SK-N-SH treated with all-trans-retinoic acid at 6 μM for 48 hours (cell line): ENCODE data around the gene TMEM167B.

ENCODE experiments used
- ATAC-seq: fragments of 200-7000 bp; cut with Tn5 transposase; 3 replicates; pipeline ENCODE4 v1.9.1; 2020; ENCODE audit warnings: mild to moderate bottlenecking, moderate library complexity
- ARNTL ChIP-seq: fragments of 450-650 bp; formaldehyde crosslinking; IDR thresholded peaks from 2 replicates; pipeline ENCODE4 v1.5.0; 2020; ENCODE audit warnings: low read depth, mild to moderate bottlenecking, moderate library complexity, borderline replicate concordance
- CSDC2 ChIP-seq: fragments of 250-450 bp; sonication (Bioruptor Pico); IDR thresholded peaks from 2 replicates; pipeline ENCODE4 v1.5.0; 2020; ENCODE audit warnings: mild to moderate bottlenecking, moderate library complexity
- ESRRG ChIP-seq: fragments of 250-450 bp; sonication (Bioruptor Pico); IDR thresholded peaks from 2 replicates; pipeline ENCODE4 v1.6.1; 2021; ENCODE audit warnings: mild to moderate bottlenecking
- SNAI2 ChIP-seq: fragments of 250-450 bp; sonication (Bioruptor Pico); IDR thresholded peaks from 2 replicates; pipeline ENCODE4 v1.5.0; 2020; ENCODE audit warnings: mild to moderate bottlenecking, moderate library complexity
- TCF4 ChIP-seq: fragments of 250-450 bp; sonication (Bioruptor Pico); IDR thresholded peaks from 2 replicates; pipeline ENCODE4 v1.8.0; 2021; ENCODE audit warnings: mild to moderate bottlenecking, moderate library complexity, borderline replicate concordance
- TOX ChIP-seq: fragments of 250-450 bp; sonication (Bioruptor Pico); IDR thresholded peaks from 2 replicates; pipeline ENCODE4 v1.8.0; 2021; ENCODE audit warnings: mild to moderate bottlenecking, moderate library complexity, borderline replicate concordance
- ZC3H10 ChIP-seq: fragments of 250-450 bp; sonication (Bioruptor Pico); IDR thresholded peaks from 2 replicates; pipeline ENCODE4 v1.5.1; 2021; ENCODE audit warnings: mild to moderate bottlenecking, moderate library complexity
- ZFP3 ChIP-seq: fragments of 250-450 bp; sonication (Bioruptor Pico); IDR thresholded peaks from 2 replicates; pipeline ENCODE4 v1.5.0; 2020; ENCODE audit warnings: mild to moderate bottlenecking, moderate library complexity
- ZFP30 ChIP-seq: fragments of 450-650 bp; formaldehyde crosslinking; IDR thresholded peaks from 2 replicates; pipeline ENCODE4 v1.5.0; 2022; ENCODE audit warnings: mild to moderate bottlenecking, moderate library complexity
- ZNF565 ChIP-seq: fragments of 450-650 bp; formaldehyde crosslinking; conservative IDR thresholded peaks from 2 replicates; pipeline ENCODE4 v1.5.0; 2020; ENCODE audit warnings: low read depth, mild to moderate bottlenecking, moderate library complexity
- ZNF70 ChIP-seq: fragments of 450-650 bp; formaldehyde crosslinking; IDR thresholded peaks from 2 replicates; pipeline ENCODE4 v1.5.0; 2020; ENCODE audit warnings: mild to moderate bottlenecking, moderate library complexity
- ZNF8 ChIP-seq: fragments of 450-650 bp; formaldehyde crosslinking; IDR thresholded peaks from 2 replicates; pipeline ENCODE4 v1.5.0; 2020; ENCODE audit warnings: mild to moderate bottlenecking, moderate library complexity
- TF ChIP-seq, protein P1 (sequence below): fragments of 250-450 bp; sonication (Bioruptor Pico); IDR thresholded peaks from 2 replicates; pipeline ENCODE4 v1.5.1; 2020; ENCODE audit warnings: low read depth, mild to moderate bottlenecking, moderate library complexity
- TF ChIP-seq, protein P2 (sequence below): fragments of 250-450 bp; sonication (Bioruptor Pico); IDR thresholded peaks from 2 replicates; pipeline ENCODE4 v1.5.0; 2020; ENCODE audit warnings: mild to moderate bottlenecking, moderate library complexity
- TF ChIP-seq, protein P3 (sequence below): fragments of 250-450 bp; sonication (Bioruptor Pico); IDR thresholded peaks from 2 replicates; pipeline ENCODE4 v1.8.0; 2020; ENCODE audit warnings: mild to moderate bottlenecking, moderate library complexity, borderline replicate concordance
- TF ChIP-seq, protein P4 (sequence below): fragments of 250-450 bp; sonication (Bioruptor Pico); IDR thresholded peaks from 2 replicates; pipeline ENCODE4 v1.8.0; 2021; ENCODE audit warnings: low read depth, mild to moderate bottlenecking, moderate library complexity, borderline replicate concordance

The TMEM167B gene

DNA sequence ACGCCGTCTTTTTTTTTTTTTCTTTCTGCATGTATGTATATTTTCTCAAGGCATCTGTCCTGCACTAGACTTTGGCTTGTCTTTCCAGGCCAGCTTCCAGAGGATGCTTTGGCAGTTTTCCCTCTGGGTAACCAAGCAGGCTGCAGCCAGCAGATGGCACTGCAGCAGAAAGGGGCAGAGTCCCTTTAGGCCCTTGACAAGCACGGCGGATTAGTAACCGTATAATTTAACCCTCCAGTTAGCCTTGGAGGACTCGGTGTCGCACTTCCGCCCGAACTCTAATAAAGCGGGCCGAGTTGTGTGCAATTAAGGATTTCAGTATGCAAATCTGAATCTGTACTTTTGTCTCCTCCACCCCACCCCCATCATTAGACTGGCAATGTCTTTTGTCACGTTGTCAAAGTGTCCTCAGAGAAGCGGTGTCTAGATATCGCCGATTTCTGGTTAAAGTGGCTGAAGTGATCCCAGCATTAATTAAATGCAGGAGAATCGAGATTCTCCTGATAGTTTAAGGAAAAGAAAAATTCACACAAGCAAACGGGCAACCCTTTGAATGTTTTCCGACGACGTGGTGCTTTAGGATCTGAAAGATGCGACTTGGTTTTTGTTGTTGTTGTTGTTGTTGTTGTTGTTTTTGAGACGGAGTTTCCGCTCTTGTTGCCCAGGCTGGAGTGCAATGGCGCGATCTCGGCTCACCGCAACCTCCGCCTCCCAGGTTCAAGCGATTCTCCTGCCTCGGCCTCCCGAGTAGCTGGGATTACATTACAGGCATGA, 1.1 kb upstream of the TMEM167B start:
- ATAC-seq, result no peak
- no peak for TF ChIP-seq ESRRG (CRISPR knock-in tag)

DNA sequence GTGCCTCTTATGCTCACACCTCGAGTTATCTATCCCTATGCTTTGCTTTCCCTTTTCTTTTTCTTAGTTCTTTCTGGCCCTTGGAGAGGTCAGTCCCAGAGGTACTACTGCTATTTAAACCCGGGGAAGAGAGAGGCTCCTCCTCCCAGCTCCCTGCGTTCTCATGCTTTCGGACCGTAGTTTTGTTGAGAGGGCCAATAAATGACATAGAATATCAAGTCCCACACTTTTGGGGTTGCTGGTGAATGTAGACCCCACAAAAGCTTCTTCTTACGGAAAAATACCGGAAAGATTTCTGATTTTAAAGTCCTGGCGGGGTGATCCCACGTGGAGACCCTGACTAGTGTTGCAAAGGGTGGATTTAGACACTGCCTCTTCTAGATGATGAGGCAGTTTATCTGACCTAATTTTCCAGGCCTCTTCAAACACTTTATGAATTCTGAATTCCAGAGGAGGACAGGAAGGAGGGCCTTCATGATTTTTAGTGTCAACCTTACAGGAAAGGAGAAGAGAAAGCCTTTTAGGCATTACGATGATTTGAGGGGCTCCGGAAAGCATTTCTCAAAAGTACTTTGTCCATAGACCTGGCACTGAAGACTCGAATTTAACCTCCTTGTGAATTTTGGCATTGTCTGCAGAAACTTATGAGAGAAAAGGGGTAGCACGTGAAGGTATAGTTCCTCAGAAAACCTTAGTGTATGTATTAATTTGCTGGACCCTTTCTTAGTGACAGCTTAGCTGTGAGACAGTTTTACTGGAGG, 694 bp downstream of the TMEM167B start:
- ATAC-seq, result peak; percentile 90
- TF ChIP-seq TOX (CRISPR knock-in tag), result no peak
- no peak for TF ChIP-seq ZFP30 (CRISPR knock-in tag)
- no peak for TF ChIP-seq ZC3H10
- TF ChIP-seq, protein P1, sequence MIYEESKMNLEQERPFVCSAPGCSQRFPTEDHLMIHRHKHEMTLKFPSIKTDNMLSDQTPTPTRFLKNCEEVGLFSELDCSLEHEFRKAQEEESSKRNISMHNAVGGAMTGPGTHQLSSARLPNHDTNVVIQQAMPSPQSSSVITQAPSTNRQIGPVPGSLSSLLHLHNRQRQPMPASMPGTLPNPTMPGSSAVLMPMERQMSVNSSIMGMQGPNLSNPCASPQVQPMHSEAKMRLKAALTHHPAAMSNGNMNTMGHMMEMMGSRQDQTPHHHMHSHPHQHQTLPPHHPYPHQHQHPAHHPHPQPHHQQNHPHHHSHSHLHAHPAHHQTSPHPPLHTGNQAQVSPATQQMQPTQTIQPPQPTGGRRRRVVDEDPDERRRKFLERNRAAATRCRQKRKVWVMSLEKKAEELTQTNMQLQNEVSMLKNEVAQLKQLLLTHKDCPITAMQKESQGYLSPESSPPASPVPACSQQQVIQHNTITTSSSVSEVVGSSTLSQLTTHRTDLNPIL (CRISPR knock-in tag), result no peak
- no peak for TF ChIP-seq ARNTL (CRISPR knock-in tag)
- TF ChIP-seq ZNF8 (CRISPR knock-in tag), result no peak

DNA sequence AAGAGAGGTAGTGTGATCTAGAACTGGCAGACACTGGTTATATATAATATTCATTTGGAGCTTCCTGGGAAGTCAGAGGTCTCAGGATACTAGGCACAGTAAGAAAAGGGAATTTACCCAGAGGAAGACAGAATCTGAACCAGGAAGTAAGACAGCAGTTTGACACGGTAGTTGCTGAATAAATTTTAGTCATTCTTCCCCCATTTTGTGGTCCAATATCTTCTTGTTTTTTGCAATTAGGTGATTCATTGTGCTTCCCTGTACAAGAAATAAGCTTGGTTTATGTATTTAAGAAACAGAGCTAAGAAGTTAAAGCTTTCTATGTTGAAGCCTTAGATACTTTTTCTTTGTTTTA, 1.3 kb downstream of the TMEM167B start:
- ATAC-seq, result no peak
- TF ChIP-seq ESRRG (CRISPR knock-in tag), result no peak
- TF ChIP-seq ZFP3 (CRISPR knock-in tag), result no peak
- no peak for TF ChIP-seq ZNF565 (CRISPR knock-in tag)
- TF ChIP-seq, protein P2, sequence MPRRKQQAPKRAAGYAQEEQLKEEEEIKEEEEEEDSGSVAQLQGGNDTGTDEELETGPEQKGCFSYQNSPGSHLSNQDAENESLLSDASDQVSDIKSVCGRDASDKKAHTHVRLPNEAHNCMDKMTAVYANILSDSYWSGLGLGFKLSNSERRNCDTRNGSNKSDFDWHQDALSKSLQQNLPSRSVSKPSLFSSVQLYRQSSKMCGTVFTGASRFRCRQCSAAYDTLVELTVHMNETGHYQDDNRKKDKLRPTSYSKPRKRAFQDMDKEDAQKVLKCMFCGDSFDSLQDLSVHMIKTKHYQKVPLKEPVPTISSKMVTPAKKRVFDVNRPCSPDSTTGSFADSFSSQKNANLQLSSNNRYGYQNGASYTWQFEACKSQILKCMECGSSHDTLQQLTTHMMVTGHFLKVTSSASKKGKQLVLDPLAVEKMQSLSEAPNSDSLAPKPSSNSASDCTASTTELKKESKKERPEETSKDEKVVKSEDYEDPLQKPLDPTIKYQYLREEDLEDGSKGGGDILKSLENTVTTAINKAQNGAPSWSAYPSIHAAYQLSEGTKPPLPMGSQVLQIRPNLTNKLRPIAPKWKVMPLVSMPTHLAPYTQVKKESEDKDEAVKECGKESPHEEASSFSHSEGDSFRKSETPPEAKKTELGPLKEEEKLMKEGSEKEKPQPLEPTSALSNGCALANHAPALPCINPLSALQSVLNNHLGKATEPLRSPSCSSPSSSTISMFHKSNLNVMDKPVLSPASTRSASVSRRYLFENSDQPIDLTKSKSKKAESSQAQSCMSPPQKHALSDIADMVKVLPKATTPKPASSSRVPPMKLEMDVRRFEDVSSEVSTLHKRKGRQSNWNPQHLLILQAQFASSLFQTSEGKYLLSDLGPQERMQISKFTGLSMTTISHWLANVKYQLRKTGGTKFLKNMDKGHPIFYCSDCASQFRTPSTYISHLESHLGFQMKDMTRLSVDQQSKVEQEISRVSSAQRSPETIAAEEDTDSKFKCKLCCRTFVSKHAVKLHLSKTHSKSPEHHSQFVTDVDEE, result no peak
- TF ChIP-seq TCF4 (CRISPR knock-in tag), result no peak
- TF ChIP-seq TOX (CRISPR knock-in tag), result no peak
- no peak for TF ChIP-seq ARNTL (CRISPR knock-in tag)
- TF ChIP-seq, protein P3, sequence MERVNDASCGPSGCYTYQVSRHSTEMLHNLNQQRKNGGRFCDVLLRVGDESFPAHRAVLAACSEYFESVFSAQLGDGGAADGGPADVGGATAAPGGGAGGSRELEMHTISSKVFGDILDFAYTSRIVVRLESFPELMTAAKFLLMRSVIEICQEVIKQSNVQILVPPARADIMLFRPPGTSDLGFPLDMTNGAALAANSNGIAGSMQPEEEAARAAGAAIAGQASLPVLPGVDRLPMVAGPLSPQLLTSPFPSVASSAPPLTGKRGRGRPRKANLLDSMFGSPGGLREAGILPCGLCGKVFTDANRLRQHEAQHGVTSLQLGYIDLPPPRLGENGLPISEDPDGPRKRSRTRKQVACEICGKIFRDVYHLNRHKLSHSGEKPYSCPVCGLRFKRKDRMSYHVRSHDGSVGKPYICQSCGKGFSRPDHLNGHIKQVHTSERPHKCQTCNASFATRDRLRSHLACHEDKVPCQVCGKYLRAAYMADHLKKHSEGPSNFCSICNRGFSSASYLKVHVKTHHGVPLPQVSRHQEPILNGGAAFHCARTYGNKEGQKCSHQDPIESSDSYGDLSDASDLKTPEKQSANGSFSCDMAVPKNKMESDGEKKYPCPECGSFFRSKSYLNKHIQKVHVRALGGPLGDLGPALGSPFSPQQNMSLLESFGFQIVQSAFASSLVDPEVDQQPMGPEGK (CRISPR knock-in tag), result no peak
- TF ChIP-seq SNAI2, result no peak
- TF ChIP-seq ZFP30 (CRISPR knock-in tag), result no peak
- no peak for TF ChIP-seq CSDC2 (CRISPR knock-in tag)
- TF ChIP-seq, protein P4, sequence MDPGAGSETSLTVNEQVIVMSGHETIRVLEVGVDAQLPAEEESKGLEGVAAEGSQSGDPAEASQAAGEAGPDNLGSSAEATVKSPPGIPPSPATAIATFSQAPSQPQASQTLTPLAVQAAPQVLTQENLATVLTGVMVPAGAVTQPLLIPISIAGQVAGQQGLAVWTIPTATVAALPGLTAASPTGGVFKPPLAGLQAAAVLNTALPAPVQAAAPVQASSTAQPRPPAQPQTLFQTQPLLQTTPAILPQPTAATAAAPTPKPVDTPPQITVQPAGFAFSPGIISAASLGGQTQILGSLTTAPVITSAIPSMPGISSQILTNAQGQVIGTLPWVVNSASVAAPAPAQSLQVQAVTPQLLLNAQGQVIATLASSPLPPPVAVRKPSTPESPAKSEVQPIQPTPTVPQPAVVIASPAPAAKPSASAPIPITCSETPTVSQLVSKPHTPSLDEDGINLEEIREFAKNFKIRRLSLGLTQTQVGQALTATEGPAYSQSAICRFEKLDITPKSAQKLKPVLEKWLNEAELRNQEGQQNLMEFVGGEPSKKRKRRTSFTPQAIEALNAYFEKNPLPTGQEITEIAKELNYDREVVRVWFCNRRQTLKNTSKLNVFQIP (CRISPR knock-in tag), result no peak
- TF ChIP-seq ZC3H10, result no peak
- TF ChIP-seq, protein P1 (CRISPR knock-in tag), result no peak
- TF ChIP-seq ZNF70 (CRISPR knock-in tag), result no peak

DNA sequence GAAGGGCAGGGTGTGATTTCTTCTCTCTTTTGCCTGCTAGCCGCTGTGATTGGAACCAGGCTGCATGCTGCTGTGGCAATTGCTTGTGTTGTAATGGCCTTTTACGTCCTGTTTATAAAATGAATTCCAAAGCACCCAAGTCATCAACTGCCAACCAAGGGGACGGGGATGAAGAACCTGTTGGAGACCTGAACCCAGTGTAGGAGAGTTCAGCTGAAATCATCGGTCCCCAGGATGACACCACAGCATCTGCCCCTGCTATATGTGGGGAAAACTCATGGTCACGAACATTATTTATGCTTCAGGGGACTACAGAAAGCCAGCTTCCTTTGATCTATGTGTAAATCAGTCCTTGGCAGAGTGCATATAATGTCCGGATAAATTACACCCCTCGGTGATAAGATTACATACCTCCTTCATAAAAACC, 3.8 kb downstream of the TMEM167B start:
- TF ChIP-seq ZNF8 (CRISPR knock-in tag) (no peak), ZFP30 (CRISPR knock-in tag) (no peak), SNAI2 (no peak)
- TF ChIP-seq, protein P2, result no peak
- TF ChIP-seq, all 23 proteins: peak for 0
- ATAC-seq, result no peak
